NCI-H2081 (cell line): ENCODE data around the gene SEMA5B.

Experiments used
- DNase-seq, 2 experiments: peaks; one replicate each; lab custom pipeline; 2025; lab: John Stamatoyannopoulos, UW

The SEMA5B gene

GRCh38 chr3:123024056-123024455 is 3.5 kb downstream of the SEMA5B start:
- no peak for DNase-seq

DNA sequence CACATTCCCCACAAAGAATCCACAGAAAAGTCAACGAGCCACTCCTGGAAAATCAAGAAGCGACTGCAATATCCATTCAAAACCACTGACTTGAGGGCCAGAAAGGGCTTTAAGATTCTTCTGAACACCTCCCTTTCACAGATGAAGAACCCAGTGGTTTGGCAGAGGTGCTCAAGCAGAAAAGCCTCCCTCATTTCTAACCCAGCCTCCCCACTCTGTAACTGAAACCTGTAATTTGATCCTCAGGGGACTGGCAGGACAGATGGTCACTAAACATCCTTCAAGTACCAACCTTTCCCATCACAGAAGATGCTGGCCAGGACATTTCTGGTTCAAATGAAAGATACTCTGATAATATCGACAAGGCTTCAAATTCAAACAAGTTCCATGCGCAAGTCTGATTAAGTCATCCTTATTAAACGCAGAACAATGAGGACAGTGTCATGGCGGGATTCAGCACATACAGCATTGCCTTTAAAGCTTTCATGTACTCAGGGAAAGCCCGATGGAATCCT is 5.5 kb downstream of the SEMA5B start:
- no peak for DNase-seq

DNA sequence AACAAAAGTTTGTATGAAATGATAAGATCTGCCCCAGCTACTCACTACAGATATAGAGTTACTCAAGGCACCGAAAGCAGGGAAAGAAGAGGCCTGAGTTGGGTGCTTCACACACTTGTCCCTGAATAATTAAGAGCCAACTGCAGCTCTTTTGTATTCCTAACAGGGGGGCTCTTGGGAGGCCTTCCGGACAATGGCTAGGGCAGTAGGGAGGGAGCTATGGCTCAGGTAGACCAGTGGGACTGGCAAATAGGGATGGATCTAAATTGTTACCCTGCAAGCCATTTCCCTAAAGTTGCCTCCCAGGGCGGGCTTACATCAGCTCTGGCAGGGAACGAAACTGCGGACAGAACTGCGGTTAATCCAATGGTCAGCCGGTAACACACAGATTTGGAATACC is 6.2 kb downstream of the SEMA5B start:
- DNase-seq, result no peak

GRCh38 chr3:123020709-123021108 is 6.9 kb downstream of the SEMA5B start:
- no peak for DNase-seq

DNA sequence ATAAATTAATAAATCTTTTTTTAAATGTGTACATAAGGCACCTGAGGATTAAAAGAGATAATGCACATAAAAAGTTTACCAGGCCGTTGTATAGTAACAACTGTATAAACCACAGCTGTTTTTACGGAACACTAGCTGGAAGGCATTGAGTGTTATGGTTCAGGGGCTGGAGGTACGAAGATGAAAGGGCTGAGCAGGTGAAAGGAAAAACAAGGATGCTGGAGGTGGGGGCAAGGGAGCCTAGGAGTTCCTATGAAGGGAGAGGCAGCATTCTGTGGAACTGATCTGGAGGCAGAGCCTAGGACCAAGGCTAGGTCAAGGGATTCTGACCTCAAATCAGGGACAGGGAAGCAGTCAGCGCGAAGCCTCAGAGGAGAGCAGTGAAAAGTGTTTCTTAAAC is 8.0 kb downstream of the SEMA5B start:
- no peak for DNase-seq

DNA sequence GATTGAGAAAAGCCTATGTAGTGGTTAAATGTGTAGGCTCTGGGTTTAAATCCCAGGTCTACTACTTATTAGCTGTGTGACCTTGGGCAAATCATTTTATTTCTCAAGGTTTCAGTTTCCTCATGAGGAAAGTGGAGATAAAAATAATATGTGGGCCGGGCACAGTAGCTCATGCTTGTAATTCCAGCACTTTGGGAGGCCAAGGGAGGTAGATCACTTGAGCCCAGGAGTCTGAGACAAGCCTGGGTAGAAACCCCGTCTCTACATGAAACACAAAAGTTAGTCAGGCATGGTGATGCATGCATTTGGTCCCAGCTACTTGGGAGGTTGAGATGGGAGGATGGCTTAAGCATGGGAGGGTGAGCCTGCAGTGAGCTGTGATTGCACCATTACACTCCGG is 8.4 kb downstream of the SEMA5B start:
- DNase-seq, result no peak

- no peak for DNase-seq
These were observed 8.9 kb downstream of the SEMA5B start for GRCh38 chr3:123018683-123019082.

DNA sequence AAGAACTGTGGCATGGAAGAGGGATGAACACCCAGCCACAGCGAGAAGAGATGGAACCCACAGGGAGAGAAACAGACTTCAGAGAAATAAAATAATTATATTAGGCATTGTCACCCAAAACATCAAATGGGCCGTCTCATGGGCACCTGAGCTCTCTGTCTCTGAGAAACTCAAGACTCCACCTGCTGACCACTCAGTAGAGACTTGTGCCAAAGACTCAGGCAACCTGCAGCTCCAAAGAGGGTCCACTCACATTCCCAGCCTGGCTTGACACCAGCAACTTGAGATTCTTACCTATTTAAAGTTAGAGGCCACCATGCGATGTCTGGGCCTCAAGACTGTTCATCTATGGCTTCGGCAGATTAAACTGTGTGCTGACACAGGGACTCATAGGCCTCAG is 12.0 kb downstream of the SEMA5B start:
- no peak for DNase-seq

GRCh38 chr3:123013876-123014275 is 13.7 kb downstream of the SEMA5B start:
- no peak for DNase-seq

DNA sequence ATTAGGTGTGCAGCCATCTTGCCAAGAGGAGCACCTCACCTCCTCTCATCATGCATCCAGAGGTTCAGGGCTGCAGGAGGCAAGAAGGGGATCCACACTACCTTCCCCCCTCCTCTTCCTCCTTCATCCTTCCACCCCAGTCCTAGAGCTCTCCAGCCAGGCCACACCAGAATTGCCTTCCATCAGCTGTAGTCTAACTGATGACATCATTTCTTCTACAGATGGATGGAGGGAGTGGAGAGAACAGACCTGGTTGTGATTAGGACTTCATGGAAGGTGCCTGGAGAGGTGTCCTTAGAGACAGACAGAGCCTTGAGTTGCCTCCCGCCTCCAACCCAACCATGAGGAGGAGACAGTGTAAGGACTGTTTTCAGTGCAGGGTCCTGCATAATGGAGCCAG is 14.9 kb downstream of the SEMA5B start:
- no peak for DNase-seq

- no peak for DNase-seq
These were observed 16.1 kb downstream of the SEMA5B start for GRCh38 chr3:123011447-123011846.

DNA sequence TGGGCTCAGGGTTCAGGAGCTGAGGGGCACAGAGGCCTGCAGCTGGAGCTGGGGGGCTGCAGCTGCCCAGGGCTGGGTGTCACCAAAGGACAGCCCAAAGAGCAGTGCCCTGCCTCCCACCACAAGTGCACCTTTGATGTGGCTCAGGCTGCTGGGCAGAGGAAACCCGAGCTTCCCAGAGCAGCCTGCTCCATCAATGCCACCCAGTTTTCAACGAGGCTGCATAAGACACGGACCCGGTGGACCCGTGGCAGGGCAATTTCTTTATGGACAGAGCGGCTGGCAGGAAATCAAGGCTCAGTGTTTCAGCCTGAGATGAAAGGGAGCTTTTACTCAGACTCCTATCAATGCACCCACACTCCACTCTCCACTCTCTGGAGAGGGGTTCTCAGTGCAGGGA is 18.7 kb downstream of the SEMA5B start:
- no peak for DNase-seq

- DNase-seq, result no peak
These were observed 21.0 kb downstream of the SEMA5B start for GRCh38 chr3:123006609-123007008.

- no peak for DNase-seq
These were observed 22.3 kb downstream of the SEMA5B start for GRCh38 chr3:123005291-123005690.

DNA sequence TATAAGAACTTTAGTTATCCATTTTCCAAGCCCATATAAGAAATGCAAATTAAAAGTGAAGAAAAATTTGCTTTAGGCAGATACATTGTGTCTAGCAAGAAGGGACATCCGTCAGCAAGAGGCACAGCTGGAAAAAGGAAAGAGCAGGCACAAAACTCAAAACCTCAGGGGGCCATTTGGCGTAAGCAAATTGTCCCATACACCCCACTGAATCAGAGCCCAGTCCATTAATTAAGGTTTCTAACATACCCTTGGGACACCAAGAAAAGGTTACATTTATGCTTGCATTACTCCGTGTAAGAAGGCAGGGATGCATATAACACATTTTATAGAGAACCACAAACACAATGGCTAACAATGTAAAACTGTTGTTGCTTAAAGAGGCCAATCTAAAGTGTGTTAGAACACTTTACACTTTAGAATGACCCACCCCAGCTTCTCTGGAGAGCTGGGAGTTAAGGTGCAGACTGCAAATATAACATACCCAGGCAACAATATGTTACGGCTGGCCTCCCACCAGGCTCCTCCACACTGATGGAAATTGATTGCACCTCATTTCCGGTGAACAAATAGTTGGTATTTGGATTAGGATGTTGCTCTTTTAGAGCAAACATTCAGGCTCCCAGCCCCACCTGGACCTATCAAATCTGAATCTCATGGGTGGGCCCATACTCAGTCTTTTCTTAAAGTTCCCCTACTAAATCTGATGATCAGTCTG is 23.2 kb downstream of the SEMA5B start:
- DNase-seq, result peak; percentile 50 to 83

GRCh38 chr3:123002749-123003497 is 24.6 kb downstream of the SEMA5B start:
- no peak for DNase-seq

GRCh38 chr3:123002100-123002748 is 25.3 kb downstream of the SEMA5B start:
- no peak for DNase-seq

DNA sequence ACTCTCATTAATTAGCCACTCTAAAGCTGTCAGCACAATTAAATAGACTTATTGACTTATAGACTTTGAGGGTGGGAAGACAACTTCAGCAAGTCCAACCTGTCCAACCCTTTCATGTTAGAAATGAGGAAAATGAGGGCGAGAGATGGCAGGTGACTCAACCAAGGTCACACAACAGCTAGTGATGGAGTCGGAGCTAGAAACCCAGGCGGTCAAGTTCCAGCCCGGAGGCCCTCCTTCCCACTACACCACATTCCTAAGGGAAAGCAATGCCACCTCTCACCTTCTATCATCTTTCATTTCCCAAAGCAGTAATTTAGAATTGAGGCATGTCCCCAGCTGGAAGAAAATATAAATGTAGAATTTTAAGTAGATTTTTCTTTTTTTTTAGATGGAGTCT is 28.7 kb downstream of the SEMA5B start:
- no peak for DNase-seq

- DNase-seq, result no peak
These were observed 29.4 kb downstream of the SEMA5B start for GRCh38 chr3:122998206-122998605.

GRCh38 chr3:122996038-122996580 is 31.5 kb downstream of the SEMA5B start:
- DNase-seq, result no peak

- no peak for DNase-seq
These were observed 32.6 kb downstream of the SEMA5B start for GRCh38 chr3:122994954-122995353.

DNA sequence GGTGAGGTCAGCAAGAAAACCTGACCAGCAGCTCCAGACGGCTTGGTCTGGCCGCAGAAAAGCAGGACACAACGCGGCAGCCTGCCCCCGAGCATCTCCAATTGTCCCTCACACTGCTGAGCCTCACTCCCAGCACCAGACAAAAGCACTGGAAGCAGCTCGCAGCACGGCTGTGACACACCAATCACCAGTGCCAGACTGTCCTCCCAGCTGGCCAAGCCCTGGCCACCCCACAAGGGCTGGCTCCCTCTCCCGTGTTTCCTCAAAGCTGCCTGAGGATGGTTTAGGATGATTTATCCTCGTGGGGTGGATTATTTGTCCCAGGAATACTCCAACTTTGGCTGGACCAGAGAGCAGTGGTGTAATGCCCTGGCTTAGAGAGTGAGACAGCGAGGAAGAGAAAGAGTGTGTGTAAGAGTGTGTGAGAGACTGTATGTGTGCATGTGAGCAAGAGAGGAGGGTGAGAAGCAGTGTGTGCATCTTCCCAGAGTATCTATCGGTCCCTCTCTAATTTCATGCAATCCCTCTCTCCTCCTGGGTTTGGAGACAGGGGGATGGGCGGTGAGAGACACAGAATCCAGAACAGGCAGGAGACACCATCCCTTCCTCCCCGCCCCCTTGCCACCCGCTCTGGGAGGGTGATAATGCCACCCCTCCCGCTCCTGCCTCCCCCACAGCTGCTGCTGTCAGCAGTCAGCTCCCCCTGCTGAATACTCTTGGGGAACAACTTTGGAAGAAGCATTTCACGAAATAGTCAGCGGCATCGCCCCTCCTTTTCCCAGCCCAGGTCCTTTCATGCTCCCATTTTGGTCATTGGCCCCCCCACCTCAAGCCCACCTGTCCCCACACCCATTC is 34.2 kb downstream of the SEMA5B start:
- DNase-seq, result no peak
